K562 (cell line): ENCODE data around the gene EIF3J. TPM values are rescaled to one million over a fixed set of nuclear protein-coding genes. Genes with fewer than 3 reads are reported as not detected.

Source experiments
- ATAC-seq: fragments of 200-7000 bp; cut with Tn5 transposase; 3 replicates; pipeline ENCODE4 v1.9.1; 2020; ENCODE audit warnings: moderate library complexity
- BruUV-seq: library from RNA; stranded (reverse); fragments of 400-500 nt; replicated peaks from 2 replicates; lab custom pipeline; 2021; lab: Mats Ljungman, UMichigan
- CTCF ChIA-PET: fragments of 300-600 bp; formaldehyde crosslinking; extraction: SDS; loops from one replicate; lab custom pipeline; 2021; ENCODE audit warnings: low intra/inter-chr PET ratio; lab: Yijun Ruan, JAX
- POLR2A ChIA-PET: fragments of 300-600, 350-650 bp; sonication (Branson Sonifier 250); formaldehyde crosslinking; extraction: SDS; loops from one replicate; lab custom pipeline; 2021; ENCODE audit warnings: antibody characterized with exemption, inconsistent platforms; lab: Yijun Ruan, JAX
- DNase-seq, 4 experiments: peaks; one replicate each; pipeline versions ENCODE4 v3.0.0 to v3.0.0-alpha.2; 2011 to 2018; ENCODE audit warnings: low spot score in 3 of 4, mixed read lengths in 3 of 4; ENCODE audit errors: extremely low read depth in 1 of 4
- FAIRE-seq: peaks from 2 replicates; lab custom pipeline; 2011; peaks lifted over from hg19 to GRCh38; lab: Jason Lieb, UNC
- H2AFZ ChIP-seq: 2 replicates; pipeline ENCODE4 v1.6.0; 2011; ENCODE audit warnings: low read depth, low read length, control low read depth, inconsistent platforms
- H3K27ac ChIP-seq: fragments of 200-600 bp; 3 replicates; pipeline ENCODE4 v1.8.0; 2011; ENCODE audit warnings: low read depth, mild to moderate bottlenecking, control low read depth, inconsistent platforms, low read length, moderate library complexity, mixed read lengths; ENCODE audit errors: extremely low read depth
- H3K27me3 ChIP-seq, 2 experiments: fragments of 300-600 bp in 1 of 2; 2 replicates in 1 of 2; 3 replicates in 1 of 2; pipeline versions ENCODE4 v1.6.0 to v1.8.0; 2011; ENCODE audit warnings: inconsistent platforms in 2 of 2, low read length in 2 of 2, mild to moderate bottlenecking in 1 of 2, mixed read lengths in 1 of 2, moderate library complexity in 1 of 2; ENCODE audit not compliant: control insufficient read depth in 2 of 2, insufficient read depth in 2 of 2
- H3K36me3 ChIP-seq: fragments of 300-600 bp; 3 replicates; pipeline ENCODE4 v1.8.0; 2011; ENCODE audit warnings: mild to moderate bottlenecking, low read length, inconsistent platforms; ENCODE audit not compliant: control insufficient read depth, insufficient read depth
- H3K4me1 ChIP-seq, 2 experiments: fragments of 200-600 bp in 1 of 2; replicated peaks in 1 of 2; 2 replicates in 1 of 2; 3 replicates in 1 of 2; pipeline versions ENCODE4 v1.5.1 to v1.8.0; 2011; ENCODE audit warnings: inconsistent platforms in 2 of 2, low read length in 2 of 2, mild to moderate bottlenecking in 1 of 2, mixed read lengths in 1 of 2, moderate library complexity in 1 of 2; ENCODE audit not compliant: control insufficient read depth in 2 of 2, insufficient read depth in 2 of 2
- H3K4me2 ChIP-seq: 2 replicates; pipeline ENCODE4 v1.6.1; 2011; ENCODE audit warnings: low read length, control low read depth, inconsistent platforms, mixed read lengths; ENCODE audit not compliant: insufficient read depth
- H3K4me3 ChIP-seq: fragments of 200-600 bp; sonication (generic), shearing (Covaris generic); 2 replicates; pipeline ENCODE4 v1.5.1; 2016; ENCODE audit warnings: control low read depth, inconsistent platforms
- H3K79me2 ChIP-seq: fragments of 200-600 bp; 3 replicates; pipeline ENCODE4 v1.8.0; 2011; ENCODE audit warnings: low read length, inconsistent platforms; ENCODE audit not compliant: control insufficient read depth, insufficient read depth
- H3K9ac ChIP-seq, 2 experiments: 2 replicates each; pipeline versions ENCODE4 v1.6.0 to v1.6.1; 2011; ENCODE audit warnings: low read depth in 2 of 2, low read length in 2 of 2, control low read depth in 1 of 2, inconsistent platforms in 1 of 2, mild to moderate bottlenecking in 1 of 2, mixed read lengths in 1 of 2; ENCODE audit not compliant: insufficient read depth in 1 of 2
- H3K9me1 ChIP-seq: one replicate; pipeline ENCODE4 v1.6.0; 2011; ENCODE audit warnings: inconsistent platforms, mild to moderate bottlenecking, low read length, moderate library complexity; ENCODE audit not compliant: control insufficient read depth, insufficient read depth
- H3K9me3 ChIP-seq: replicated peaks from 2 replicates; pipeline ENCODE4 v1.5.1; 2011; ENCODE audit warnings: low read depth, low read length, inconsistent platforms; ENCODE audit not compliant: control insufficient read depth, insufficient read depth
- H4K20me1 ChIP-seq: replicated peaks from 2 replicates; pipeline ENCODE4 v1.6.1; 2011; ENCODE audit warnings: low read length, inconsistent platforms, mixed read lengths; ENCODE audit not compliant: control insufficient read depth, insufficient read depth
- CCAR2 ChIP-seq: fragments of 200-400 bp; formaldehyde crosslinking; IDR thresholded peaks from 2 replicates; pipeline ENCODE4 v1.6.1; 2017; ENCODE audit warnings: mild to moderate bottlenecking, low read depth, low read length
- ETS2 ChIP-seq: IDR thresholded peaks from 2 replicates; pipeline ENCODE4 v1.6.1; 2016; ENCODE audit warnings: borderline replicate concordance, missing genetic modification characterization, mild to moderate bottlenecking, moderate library complexity, missing compliant biosample characterization; ENCODE audit not compliant: poor library complexity, severe bottlenecking
- HSF4 ChIP-seq: fragments of 250-450 bp; sonication (Bioruptor Pico); IDR thresholded peaks from 2 replicates; pipeline ENCODE4 v2.1.2; 2022; ENCODE audit warnings: mild to moderate bottlenecking, moderate library complexity, borderline replicate concordance
- MCM2 ChIP-seq: fragments of 450-650 bp; IDR thresholded peaks from 2 replicates; pipeline ENCODE4 v1.6.1; 2017; ENCODE audit warnings: low read depth, mild to moderate bottlenecking
- RBM14 ChIP-seq: fragments of 200-400 bp; formaldehyde crosslinking; IDR thresholded peaks from 2 replicates; pipeline ENCODE4 v1.6.1; 2018; ENCODE audit warnings: low read depth, mild to moderate bottlenecking, low read length, moderate library complexity, borderline replicate concordance; ENCODE audit not compliant: insufficient read depth
- RBM39 ChIP-seq: fragments of 200-400 bp; formaldehyde crosslinking; optimal IDR thresholded peaks from 2 replicates; pipeline ENCODE3; 2018; ENCODE audit warnings: low read depth, low read length
- RFX1 ChIP-seq: fragments of 450-650 bp; IDR thresholded peaks from 2 replicates; pipeline ENCODE4 v1.6.1; 2016; ENCODE audit warnings: mild to moderate bottlenecking, moderate library complexity
- ZMIZ1 ChIP-seq, 2 experiments: fragments of 150-350 bp in 1 of 2; IDR thresholded peaks; 2 replicates each; pipeline ENCODE4 v1.6.1; 2012 to 2016; ENCODE audit warnings: low read depth in 2 of 2, low read length in 2 of 2, mild to moderate bottlenecking in 1 of 2, moderate library complexity in 1 of 2
- ZNF282 ChIP-seq: sonication (generic); formaldehyde crosslinking; IDR thresholded peaks from 2 replicates; pipeline ENCODE4 v1.8.1; 2023; ENCODE audit warnings: missing genetic modification reagents
- ZNF408 ChIP-seq: fragments of 250-450 bp; sonication (Bioruptor Pico); IDR thresholded peaks from 2 replicates; pipeline ENCODE4 v1.4.0; 2020; ENCODE audit warnings: low read depth, mild to moderate bottlenecking, moderate library complexity
- WGBS: fragments of 100-300 bp; shearing (Covaris generic); methylation state at CpG from one replicate; pipeline ENCODE4 v1.1.6; 2016; ENCODE audit warnings: low coverage, mixed read lengths; ENCODE audit not compliant: insufficient coverage; ENCODE audit errors: missing lambda C conversion rate; 5-methylcytosine and 5-hydroxymethylcytosine counted together
- in situ Hi-C: fragments of 300-500 bp; cut with MboI; formaldehyde crosslinking; loops from 4 replicates; pipeline ENCODE4 v1.15.0; 2018; ENCODE audit warnings: inconsistent platforms, mixed read lengths
- intact Hi-C: fragments of 100-400 bp; cut with micrococcal nuclease; formaldehyde crosslinking; loops from 2 replicates; pipeline ENCODE4 v1.14.2; 2022
- polyA plus RNA-seq, 8 experiments: library from polyadenylated mRNA; depleted of rRNA in 4 of 8; stranded (reverse) in 5 of 8; unstranded in 3 of 8; fragments of >200 nt; fragmentation: Nextera tagmentation in 2 of 8; fragmentation: Illumina TruSeq in 1 of 8; extraction: Ambion mirVana in 2 of 8; extraction: Trizol in 1 of 8; gene quantifications; 2 replicates each; pipeline versions ENCODE4 v1.2.1 to v1.2.3, GENCODE V29; 2011 to 2014; ENCODE audit warnings: inconsistent platforms in 1 of 8, missing spikeins in 1 of 8
- total RNA-seq, 7 experiments: library from RNA; depleted of rRNA in 6 of 7; stranded (reverse); fragments of >200 nt in 6 of 7; fragmentation: Illumina TruSeq in 2 of 7; extraction: Trizol in 2 of 7; gene quantifications; 2 replicates each; pipeline versions ENCODE4 v1.2.1 to v1.2.3, GENCODE V29; 2011 to 2021; ENCODE audit warnings: low replicate concordance in 1 of 7

Gene EIF3J
- total and polyA plus RNA-seq, 9 of the 15 experiments (the other 6 are each of a cell fraction or from before 2014, with no cell fraction given): 44.2 to 217 (median 151) TPM

- no peak for FAIRE-seq
- ATAC-seq: no peak
- CTCF ChIA-PET: no interaction called here
Observed at GRCh38 chr15:44573386-44573785, 36.4 kb downstream of the EIF3J start.

More at GRCh38 chr15:44573386-44573785, 36.4 kb downstream of the EIF3J start:
- POLR2A ChIA-PET: no interaction called here
- 90% methylated on average over 6 of the region's 6 CpGs for WGBS
- BruUV-seq: no TSS peak
- in situ Hi-C loops: no loop called here
- Histone ChIP-seq H2AFZ (no peak overlapping the region), H3K27me3 (no peaks in the 10 kb centered on the region), H3K9me3 (no peaks in the 10 kb centered on the region), H3K4me3 (no peak overlapping the region), H3K4me2 (no peak overlapping the region), H3K36me3 (peaks cover 48% of the 10 kb centered on the region; the same call in 2 of the 3 replicates), H3K9ac (peak overlapping the region in 1 of 2 experiments; percentile 54; a peak in 1 of 4 replicates), H3K27ac (no peak overlapping the region), H3K4me1 (no peaks in the 10 kb centered on the region), H3K79me2 (no peaks in the 10 kb centered on the region), H4K20me1 (no peaks in the 10 kb centered on the region), H3K9me1 (no peaks in the 10 kb centered on the region)
- intact Hi-C loops: no loop called here
- no peak for DNase-seq
- TF ChIP-seq HSF4 (CRISPR knock-in tag) (no peak), MCM2 (no peak), RBM39 (no peak), ZMIZ1 (IDR thresholded peaks at IDR 0.05; ENCODE audit: low read depth in 2 of 2, low read length in 2 of 2) (no peak), ETS2 (tag) (no peak), RBM14 (no peak), RFX1 (no peak), ZNF408 (no peak), ZNF282 (CRISPR knock-in tag) (no peak), CCAR2 (no peak)
